DMS79 treated with DMSO at 0.1 percent for 48 hours (cell line): ENCODE data around the gene KCNK6.
A peak's percentile ranks its signal among the peaks of the same experiment; 100 is the strongest.
"Not testable (repeated sequence)": the region's sequence is repeated elsewhere in the genome, so short reads cannot be mapped to it uniquely, and the experiment has no call there.

Experiments
- DNase-seq: peaks from one replicate; lab custom pipeline; 2025; lab: John Stamatoyannopoulos, UW

Gene KCNK6

GRCh38 chr19:38362076-38362945 is 42.7 kb downstream of the KCNK6 start:
- peak; percentile 83 for DNase-seq

GRCh38 chr19:38362946-38363688 is 43.5 kb downstream of the KCNK6 start:
- DNase-seq, result not testable (repeated sequence)

DNA sequence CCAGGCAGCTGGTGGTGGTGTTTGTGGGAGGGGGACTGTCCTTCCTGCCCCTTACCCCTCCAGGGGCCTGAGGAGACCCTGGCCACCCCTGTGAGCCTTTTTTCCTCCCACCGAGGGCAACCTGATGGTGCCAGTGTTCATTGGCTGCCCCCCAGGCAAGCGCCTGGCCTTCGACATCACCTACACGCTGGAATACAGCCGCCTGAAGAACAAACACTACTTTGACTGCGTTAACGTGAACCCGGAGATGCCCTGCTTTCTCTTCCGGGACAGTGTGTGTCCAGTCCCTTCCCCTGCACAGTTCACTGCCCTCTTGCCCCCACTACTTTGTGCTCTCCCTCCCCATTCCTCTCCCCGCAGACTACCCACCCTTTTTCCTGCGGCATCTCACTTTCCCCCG is 47.4 kb downstream of the KCNK6 start:
- DNase-seq, result no peak

DNA sequence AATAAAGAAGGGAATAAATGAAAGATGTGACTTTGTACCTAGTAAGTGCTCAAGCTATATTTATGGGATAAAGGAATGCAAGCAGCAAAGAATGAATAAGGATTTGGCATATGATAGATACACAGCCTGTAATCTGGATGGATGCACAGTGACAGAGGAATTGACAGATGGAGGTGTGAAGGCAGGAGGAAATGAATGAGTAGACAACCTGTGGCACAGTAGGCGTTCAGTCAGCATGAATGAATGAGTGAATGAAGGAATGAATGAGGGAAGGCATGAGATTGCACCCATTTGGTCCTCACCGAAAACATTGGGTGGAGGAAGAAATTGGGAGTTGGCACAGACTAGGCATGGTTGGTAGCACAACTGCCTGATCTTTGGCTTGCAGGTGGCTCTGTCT is 49.9 kb downstream of the KCNK6 start:
- no peak for DNase-seq

GRCh38 chr19:38370299-38370698 is 50.7 kb downstream of the KCNK6 start:
- no peak for DNase-seq

GRCh38 chr19:38371081-38371480 is 51.4 kb downstream of the KCNK6 start:
- no peak for DNase-seq

- no peak for DNase-seq
Observed at GRCh38 chr19:38373907-38374331, 54.3 kb downstream of the KCNK6 start.

DNA sequence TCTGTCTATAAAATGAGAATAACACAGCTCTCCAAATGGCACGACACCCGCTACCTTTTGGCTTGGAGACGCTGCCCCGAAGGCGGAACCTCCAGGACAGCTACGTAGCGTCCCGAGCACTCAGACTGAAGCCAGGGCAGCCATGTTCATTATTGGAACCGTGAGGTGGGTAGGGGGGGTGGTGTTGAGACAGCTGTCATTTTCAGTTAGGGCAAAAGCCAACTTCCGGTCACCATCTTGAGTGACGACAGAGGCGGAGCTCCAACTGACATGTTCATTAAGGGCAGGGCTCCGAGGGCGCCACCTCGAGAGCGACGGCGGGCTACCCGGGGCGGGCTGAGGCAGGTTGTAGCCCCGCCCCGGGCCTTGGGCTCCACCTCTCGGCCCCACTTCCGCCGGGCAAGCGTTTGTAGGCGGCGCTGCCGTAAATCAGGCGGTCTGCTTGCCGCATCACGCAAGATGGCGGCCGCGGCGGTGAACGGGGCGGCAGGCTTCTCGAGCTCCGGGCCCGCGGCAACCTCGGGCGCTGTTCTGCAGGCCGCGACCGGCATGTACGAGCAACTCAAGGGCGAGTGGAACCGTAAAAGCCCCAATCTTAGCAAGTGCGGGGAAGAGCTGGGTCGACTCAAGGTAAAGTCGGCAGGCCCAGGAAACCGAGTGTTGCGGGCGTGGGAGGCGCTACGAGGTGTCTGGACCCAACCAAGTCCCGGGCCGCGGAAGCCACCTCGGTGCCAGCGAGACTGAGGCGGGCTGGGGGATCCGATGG is 54.9 kb downstream of the KCNK6 start, which contains the start of gene PSMD8:
TSS of gene PSMD8 (plus strand) at position 240 of the 766 bp plus-strand sequence. CDS start at position 271, 31 bp downstream.
- DNase-seq, result peak; percentile 98

- no peak for DNase-seq
Observed at GRCh38 chr19:38375098-38375493, 55.5 kb downstream of the KCNK6 start.

- no peak for DNase-seq
Observed at GRCh38 chr19:38375748-38376147, 56.1 kb downstream of the KCNK6 start.

DNA sequence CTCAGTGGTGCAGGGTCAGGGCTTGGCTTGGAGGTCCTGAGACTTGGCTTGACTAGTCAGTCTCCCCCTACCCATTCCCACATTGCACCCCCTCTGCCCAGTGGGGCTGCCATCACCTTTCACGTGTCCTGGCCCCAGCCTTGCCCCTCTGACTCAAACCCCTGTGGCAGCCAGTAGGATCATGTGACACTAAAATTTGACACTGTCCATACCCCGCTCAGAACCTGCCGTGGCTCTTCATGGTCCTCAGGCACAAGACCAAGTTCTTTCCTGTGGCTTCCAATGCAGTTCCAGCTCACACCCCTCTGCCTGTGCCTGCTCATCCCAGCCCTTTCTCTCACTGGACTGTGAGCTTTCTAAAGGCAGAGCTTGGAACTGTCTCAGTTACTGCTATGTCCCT is 56.9 kb downstream of the KCNK6 start:
- DNase-seq, result no peak

DNA sequence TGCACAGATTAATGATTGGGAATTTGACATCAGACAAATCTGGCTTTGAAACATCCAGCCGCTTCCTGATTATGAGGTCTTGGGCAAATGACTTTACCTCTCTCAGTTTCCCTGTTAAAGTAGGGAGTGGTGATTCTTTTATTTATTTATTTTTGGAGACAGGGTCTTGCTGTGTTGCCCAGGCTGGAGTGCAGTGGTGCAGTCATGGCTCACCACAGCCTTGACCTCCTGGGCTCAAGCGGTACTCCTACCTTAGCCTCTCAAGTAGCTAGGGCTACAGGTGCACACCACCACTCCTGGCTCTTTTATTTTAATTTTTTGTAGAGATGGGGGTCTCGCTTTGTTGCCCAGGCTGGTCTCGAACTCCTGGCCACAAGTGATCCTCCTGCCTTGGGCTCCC is 57.4 kb downstream of the KCNK6 start:
- DNase-seq, result no peak

DNA sequence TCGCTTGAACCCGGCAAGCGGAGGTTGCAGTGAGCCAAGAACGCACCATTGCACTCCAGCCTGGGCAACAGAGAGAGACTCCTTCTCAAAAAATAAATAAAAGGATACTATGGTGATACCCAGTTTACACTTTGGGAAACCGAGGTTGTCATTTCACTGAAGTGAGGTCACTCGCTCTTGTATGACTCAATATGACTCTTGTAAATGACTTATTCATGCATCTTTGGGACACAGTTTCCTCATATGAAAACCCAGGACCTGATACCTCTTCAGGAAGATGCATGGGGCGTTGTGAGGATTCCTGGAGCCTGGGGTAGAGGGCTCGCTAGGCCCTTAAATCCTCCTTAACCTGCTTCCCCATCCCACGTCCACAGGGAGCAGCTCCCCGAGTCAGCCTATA is 59.2 kb downstream of the KCNK6 start:
- no peak for DNase-seq

DNA sequence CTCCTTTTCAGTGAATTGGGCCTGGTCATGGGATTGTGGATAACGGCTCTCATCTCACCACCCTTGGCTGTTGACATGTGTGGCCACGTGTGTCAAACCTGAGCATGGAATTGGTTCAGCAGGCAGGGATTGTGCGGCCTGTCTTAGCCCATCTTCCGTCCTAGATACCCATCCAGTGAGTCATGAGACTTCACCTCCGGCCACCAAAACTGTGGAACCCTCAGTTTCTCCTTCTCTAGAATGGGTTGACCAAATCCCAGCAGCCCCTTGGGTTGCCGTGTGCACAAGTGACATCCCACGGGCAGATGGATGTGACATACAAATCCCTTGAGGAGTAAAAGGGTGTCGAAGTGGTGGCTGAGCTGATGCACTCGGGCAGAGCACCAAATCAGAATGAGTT is 61.5 kb downstream of the KCNK6 start:
- DNase-seq, result no peak
